Mesendoderm (in vitro differentiated cells): ENCODE results near the gene RASD2.

Source experiments
- DNase-seq: peaks from one replicate; pipeline ENCODE4 v3.0.0; 2013
- H2AK5ac ChIP-seq: 2 replicates; pipeline ENCODE4 v1.6.1; 2013; ENCODE audit warnings: low read length, inconsistent platforms
- H2BK120ac ChIP-seq: 2 replicates; pipeline ENCODE4 v1.6.1; 2013; ENCODE audit warnings: low read depth, mild to moderate bottlenecking, low read length, moderate library complexity, mixed read lengths
- H2BK15ac ChIP-seq: replicated peaks from 2 replicates; pipeline ENCODE4 v1.6.1; 2013; ENCODE audit warnings: low read depth, mild to moderate bottlenecking, moderate library complexity
- H2BK5ac ChIP-seq: 2 replicates; pipeline ENCODE4 v1.6.1; 2013; ENCODE audit warnings: low read length, inconsistent platforms
- H3K18ac ChIP-seq: 2 replicates; pipeline ENCODE4 v1.6.1; 2013; ENCODE audit warnings: mild to moderate bottlenecking, low read length, mixed read lengths
- H3K23ac ChIP-seq: one replicate; pipeline ENCODE4 v1.6.1; 2013; ENCODE audit warnings: low read length
- H3K27ac ChIP-seq: 2 replicates; pipeline ENCODE4 v1.5.1; 2013; ENCODE audit warnings: low read depth, mild to moderate bottlenecking, inconsistent platforms, low read length, moderate library complexity
- H3K27me3 ChIP-seq: 2 replicates; pipeline ENCODE4 v1.6.1; 2013; ENCODE audit warnings: low read length, control low read depth, mild to moderate bottlenecking, inconsistent platforms; ENCODE audit not compliant: insufficient read depth, poor library complexity
- H3K36me3 ChIP-seq: 2 replicates; pipeline ENCODE4 v1.6.1; 2013; ENCODE audit warnings: low read length, inconsistent platforms; ENCODE audit not compliant: control insufficient read depth, insufficient read depth
- H3K4ac ChIP-seq: one replicate; pipeline ENCODE4 v1.6.1; 2013; ENCODE audit warnings: low read depth, mild to moderate bottlenecking, low read length, moderate library complexity
- H3K4me1 ChIP-seq: 2 replicates; pipeline ENCODE4 v1.6.1; 2013; ENCODE audit warnings: low read depth, low read length, inconsistent platforms; ENCODE audit not compliant: control insufficient read depth
- H3K4me2 ChIP-seq: 2 replicates; pipeline ENCODE4 v1.6.1; 2013; ENCODE audit warnings: low read length
- H3K4me3 ChIP-seq: 2 replicates; pipeline ENCODE4 v1.5.1; 2013; ENCODE audit warnings: mild to moderate bottlenecking, low read length
- H3K56ac ChIP-seq: one replicate; pipeline ENCODE4 v1.6.1; 2013; ENCODE audit warnings: low read length
- H3K79me1 ChIP-seq: 2 replicates; pipeline ENCODE4 v1.6.1; 2013; ENCODE audit warnings: low read length, inconsistent platforms
- H3K79me2 ChIP-seq: 2 replicates; pipeline ENCODE4 v1.6.1; 2013; ENCODE audit warnings: mild to moderate bottlenecking, low read length; ENCODE audit not compliant: control insufficient read depth, insufficient read depth
- H3K9ac ChIP-seq: 2 replicates; pipeline ENCODE4 v1.6.1; 2013; ENCODE audit warnings: low read length, inconsistent platforms
- H4K5ac ChIP-seq: one replicate; pipeline ENCODE4 v1.6.1; 2013; ENCODE audit warnings: low read length
- H4K8ac ChIP-seq: one replicate; pipeline ENCODE4 v1.6.1; 2013; ENCODE audit warnings: low read depth, mild to moderate bottlenecking, control low read depth, low read length, moderate library complexity
- WGBS: extraction: QIAGEN DNeasy Blood & Tissue Kit; methylation state at CpG from one replicate; pipeline ENCODE4 v1.1.7; 2013; ENCODE audit warnings: low lambda C conversion rate, missing lambda C conversion rate; ENCODE audit not compliant: insufficient coverage; ENCODE audit errors: extremely low coverage; 5-methylcytosine and 5-hydroxymethylcytosine counted together

RASD2 gene

GRCh38 chr22:35592418-35592967, 51.9 kb downstream of the RASD2 start:
- Histone ChIP-seq H3K4ac (peak overlapping the region; percentile 74), H2BK120ac (no peak overlapping the region), H3K4me1 (peaks cover 3% of the 10 kb centered on the region), H3K36me3 (no peaks in the 10 kb centered on the region), H3K9ac (no peak overlapping the region), H3K27ac (no peak overlapping the region), H4K8ac (no peak overlapping the region), H3K4me3 (no peak overlapping the region), H3K23ac (no peak overlapping the region), H2AK5ac (no peak overlapping the region), H2BK5ac (no peak overlapping the region), H3K4me2 (no peak overlapping the region), H3K79me2 (no peaks in the 10 kb centered on the region), H3K18ac (peak overlapping the region; percentile 5), H3K27me3 (no peaks in the 10 kb centered on the region), H4K5ac (no peak overlapping the region), H2BK15ac (no peak overlapping the region), H3K79me1 (no peaks in the 10 kb centered on the region), H3K56ac (peak overlapping the region; percentile 44)
- WGBS = no CpG with 5 or more reads among the region's 4 CpGs
- DNase-seq = no peak

- Histone ChIP-seq H4K8ac (no peak overlapping the region), H3K4me2 (no peak overlapping the region), H2BK15ac (no peak overlapping the region), H3K36me3 (no peaks in the 10 kb centered on the region), H3K79me2 (no peaks in the 10 kb centered on the region), H3K4me1 (peaks cover 3% of the 10 kb centered on the region), H3K56ac (no peak overlapping the region), H4K5ac (no peak overlapping the region), H2BK120ac (no peak overlapping the region), H2AK5ac (no peak overlapping the region), H3K79me1 (no peaks in the 10 kb centered on the region), H3K27ac (no peak overlapping the region), H3K18ac (no peak overlapping the region), H3K23ac (no peak overlapping the region), H3K4ac (no peak overlapping the region), H3K9ac (no peak overlapping the region), H2BK5ac (no peak overlapping the region), H3K27me3 (no peaks in the 10 kb centered on the region), H3K4me3 (no peak overlapping the region)
- no CpG with 5 or more reads among the region's 3 CpGs for WGBS
- no peak for DNase-seq
Observed at GRCh38 chr22:35593071-35593890, 52.6 kb downstream of the RASD2 start.

- H3K27ac ChIP-seq = no peak overlapping the region
- H2BK120ac ChIP-seq = no peak overlapping the region
- H3K4me2 ChIP-seq = no peak overlapping the region
- H3K56ac ChIP-seq = no peak overlapping the region
- H2AK5ac ChIP-seq = no peak overlapping the region
- H4K8ac ChIP-seq = no peak overlapping the region
- H4K5ac ChIP-seq = no peak overlapping the region
- no peak overlapping the region for H3K4me3 ChIP-seq
- no peak overlapping the region for H3K18ac ChIP-seq
- no peaks in the 10 kb centered on the region for H3K79me1 ChIP-seq
- no peaks in the 10 kb centered on the region for H3K36me3 ChIP-seq
- no peak overlapping the region for H3K23ac ChIP-seq
- WGBS = no CpG with 5 or more reads among the region's 14 CpGs
- peaks cover under 1% of the 10 kb centered on the region for H3K4me1 ChIP-seq
- H3K4ac ChIP-seq = no peak overlapping the region
- no peak for DNase-seq
- no peaks in the 10 kb centered on the region for H3K79me2 ChIP-seq
- H2BK15ac ChIP-seq = no peak overlapping the region
- H3K27me3 ChIP-seq = no peaks in the 10 kb centered on the region
- no peak overlapping the region for H3K9ac ChIP-seq
- no peak overlapping the region for H2BK5ac ChIP-seq
Observed at GRCh38 chr22:35593891-35594470, 53.4 kb downstream of the RASD2 start.

GRCh38 chr22:35594686-35595085, 54.1 kb downstream of the RASD2 start:
- WGBS = no CpG with 5 or more reads among the region's 5 CpGs
- no peak overlapping the region for H3K56ac ChIP-seq
- no peak overlapping the region for H3K4ac ChIP-seq
- no peak overlapping the region for H3K4me2 ChIP-seq
- no peak overlapping the region for H2BK15ac ChIP-seq
- no peak overlapping the region for H3K9ac ChIP-seq
- no peak overlapping the region for H2BK5ac ChIP-seq
- no peak overlapping the region for H3K23ac ChIP-seq
- H3K36me3 ChIP-seq = no peaks in the 10 kb centered on the region
- H4K8ac ChIP-seq = no peak overlapping the region
- H3K4me3 ChIP-seq = no peak overlapping the region
- no peak overlapping the region for H3K27ac ChIP-seq
- H3K4me1 ChIP-seq = no peaks in the 10 kb centered on the region
- no peak overlapping the region for H2AK5ac ChIP-seq
- H3K27me3 ChIP-seq = no peaks in the 10 kb centered on the region
- no peak overlapping the region for H4K5ac ChIP-seq
- no peaks in the 10 kb centered on the region for H3K79me2 ChIP-seq
- H3K79me1 ChIP-seq = no peaks in the 10 kb centered on the region
- DNase-seq = no peak
- H2BK120ac ChIP-seq = no peak overlapping the region
- no peak overlapping the region for H3K18ac ChIP-seq

GRCh38 chr22:35596821-35597220, 56.2 kb downstream of the RASD2 start:
- no peaks in the 10 kb centered on the region for H3K27me3 ChIP-seq
- no peaks in the 10 kb centered on the region for H3K79me1 ChIP-seq
- no peaks in the 10 kb centered on the region for H3K36me3 ChIP-seq
- H2BK120ac ChIP-seq = no peak overlapping the region
- no peak overlapping the region for H3K4me2 ChIP-seq
- H2AK5ac ChIP-seq = no peak overlapping the region
- H3K4ac ChIP-seq = no peak overlapping the region
- DNase-seq = no peak
- no peak overlapping the region for H3K18ac ChIP-seq
- no peak overlapping the region for H2BK15ac ChIP-seq
- no peak overlapping the region for H3K4me3 ChIP-seq
- no peak overlapping the region for H3K27ac ChIP-seq
- H3K4me1 ChIP-seq = no peaks in the 10 kb centered on the region
- no peak overlapping the region for H3K9ac ChIP-seq
- peak overlapping the region; percentile 10 for H3K56ac ChIP-seq
- H3K79me2 ChIP-seq = no peaks in the 10 kb centered on the region
- no CpG with 5 or more reads among the region's 7 CpGs for WGBS
- H4K5ac ChIP-seq = no peak overlapping the region
- H3K23ac ChIP-seq = no peak overlapping the region
- no peak overlapping the region for H4K8ac ChIP-seq
- H2BK5ac ChIP-seq = no peak overlapping the region
